Stimulated activated CD8-positive, alpha-beta memory T cell treated with anti-CD3 and anti-CD28 coated beads, Interleukin-4, amount 100 ng/mL, for 48 hours (primary cell): ENCODE measurements around the gene NMRK2.
"Not testable (repeated sequence)": the region's sequence is repeated elsewhere in the genome, so short reads cannot be mapped to it uniquely, and the experiment has no call there.

Experiments
- DNase-seq: peaks from one replicate; pipeline ENCODE4 v3.0.0-alpha.2; 2020

Gene NMRK2

GRCh38 chr19:3966051-3967017 lies 33.5 kb downstream of the NMRK2 start:
- DNase-seq = no peak

GRCh38 chr19:3967983-3968382 lies 35.1 kb downstream of the NMRK2 start:
- DNase-seq = not testable (repeated sequence)

DNA sequence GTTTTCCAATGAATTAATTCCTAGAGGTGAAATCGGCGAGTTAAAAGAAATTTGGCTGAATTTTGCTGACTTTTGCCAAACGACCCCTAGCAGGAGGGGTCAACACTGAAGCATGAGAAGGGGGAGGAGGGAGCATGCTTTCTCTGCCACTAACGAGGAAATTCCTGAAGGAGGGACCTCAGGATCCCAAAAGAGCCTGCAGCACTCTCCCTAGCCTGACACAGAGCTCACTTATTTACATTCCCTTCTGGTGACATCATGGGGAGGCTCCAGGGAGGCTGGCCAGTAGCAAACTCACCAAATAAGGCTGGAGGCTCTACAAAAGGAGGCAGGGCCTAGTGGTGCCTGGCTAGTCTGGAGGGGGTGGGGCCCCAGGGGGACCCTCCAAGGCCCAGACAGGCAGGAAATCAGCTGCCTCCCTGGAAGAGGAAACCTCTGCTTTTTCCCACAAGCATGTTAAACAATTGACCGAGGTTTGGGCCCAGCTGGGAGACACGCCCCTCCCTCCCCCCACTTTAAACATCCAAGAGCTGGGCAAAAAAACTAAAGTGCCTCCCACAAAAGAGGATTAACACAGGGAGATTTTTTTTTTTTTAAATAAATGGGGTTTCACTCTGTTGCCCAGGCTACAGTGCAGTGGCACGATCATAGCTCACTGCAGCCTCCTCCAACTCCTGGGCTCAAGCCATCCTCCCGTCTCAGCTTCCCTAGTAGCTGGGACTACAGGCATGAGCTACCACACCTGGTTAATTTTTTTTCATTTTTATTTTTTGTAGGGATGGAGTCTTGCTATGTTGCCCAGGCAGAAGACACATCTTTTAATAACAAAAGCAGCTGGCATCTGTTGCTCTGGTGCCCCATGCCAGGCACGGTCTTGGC lies 35.9 kb downstream of the NMRK2 start:
- DNase-seq = no peak

DNA sequence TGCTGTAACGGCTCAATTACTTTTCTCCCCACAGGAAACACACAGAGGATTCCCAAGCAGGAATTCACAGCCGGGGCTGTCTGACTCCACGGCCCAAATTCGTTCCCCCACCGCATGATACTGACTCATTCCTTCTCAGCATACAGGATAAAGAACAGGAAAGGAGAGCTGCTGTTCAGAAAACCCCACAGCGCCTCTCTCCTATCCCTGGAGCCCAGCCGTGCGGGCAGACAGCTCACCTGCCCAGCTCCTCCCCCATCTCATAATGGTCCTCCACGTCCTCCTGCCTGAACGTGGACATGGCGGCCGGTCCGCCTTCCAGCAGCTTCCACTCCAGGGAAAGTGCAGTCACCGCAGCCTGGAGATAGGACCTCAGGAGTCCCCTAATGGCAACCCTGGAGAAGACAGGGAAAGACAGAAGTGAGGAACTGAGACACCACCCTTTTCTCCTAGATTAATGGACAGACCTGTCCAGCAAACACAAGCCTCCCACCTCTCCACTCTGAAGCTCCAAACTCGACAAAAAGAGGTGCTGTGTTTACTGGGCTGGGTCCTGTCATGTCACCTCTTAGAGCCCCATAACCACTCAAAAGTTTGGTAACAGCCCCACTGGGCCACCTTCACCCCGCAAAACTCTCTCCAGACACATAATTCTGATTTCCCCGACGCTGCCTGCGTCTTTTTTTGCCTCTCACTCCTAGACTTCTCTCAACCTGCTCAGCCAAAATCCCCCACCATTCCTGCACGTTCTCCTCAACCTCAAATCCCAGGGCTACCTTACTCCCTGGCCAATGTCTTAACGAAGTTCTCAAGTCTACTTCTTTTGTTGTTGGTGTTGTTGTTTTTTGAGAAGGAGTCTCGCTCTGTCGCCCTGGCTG lies 36.8 kb downstream of the NMRK2 start:
- DNase-seq = no peak

- DNase-seq = no peak
Observed at GRCh38 chr19:3970313-3970807, 37.5 kb downstream of the NMRK2 start.

- peak; percentile 97 for DNase-seq
Observed at GRCh38 chr19:3970808-3971598, 38.1 kb downstream of the NMRK2 start, which contains the start of gene DAPK3. DAPK3 (minus strand) TSS chr19:3971099; CDS start chr19:3969735, 1,364 bp downstream.

GRCh38 chr19:3975144-3975543 lies 42.3 kb downstream of the NMRK2 start:
- DNase-seq = no peak

GRCh38 chr19:3975637-3976087 lies 42.8 kb downstream of the NMRK2 start:
- DNase-seq = peak; percentile 33

GRCh38 chr19:3976495-3977241 lies 43.8 kb downstream of the NMRK2 start:
- DNase-seq = peak; percentile 54

DNA sequence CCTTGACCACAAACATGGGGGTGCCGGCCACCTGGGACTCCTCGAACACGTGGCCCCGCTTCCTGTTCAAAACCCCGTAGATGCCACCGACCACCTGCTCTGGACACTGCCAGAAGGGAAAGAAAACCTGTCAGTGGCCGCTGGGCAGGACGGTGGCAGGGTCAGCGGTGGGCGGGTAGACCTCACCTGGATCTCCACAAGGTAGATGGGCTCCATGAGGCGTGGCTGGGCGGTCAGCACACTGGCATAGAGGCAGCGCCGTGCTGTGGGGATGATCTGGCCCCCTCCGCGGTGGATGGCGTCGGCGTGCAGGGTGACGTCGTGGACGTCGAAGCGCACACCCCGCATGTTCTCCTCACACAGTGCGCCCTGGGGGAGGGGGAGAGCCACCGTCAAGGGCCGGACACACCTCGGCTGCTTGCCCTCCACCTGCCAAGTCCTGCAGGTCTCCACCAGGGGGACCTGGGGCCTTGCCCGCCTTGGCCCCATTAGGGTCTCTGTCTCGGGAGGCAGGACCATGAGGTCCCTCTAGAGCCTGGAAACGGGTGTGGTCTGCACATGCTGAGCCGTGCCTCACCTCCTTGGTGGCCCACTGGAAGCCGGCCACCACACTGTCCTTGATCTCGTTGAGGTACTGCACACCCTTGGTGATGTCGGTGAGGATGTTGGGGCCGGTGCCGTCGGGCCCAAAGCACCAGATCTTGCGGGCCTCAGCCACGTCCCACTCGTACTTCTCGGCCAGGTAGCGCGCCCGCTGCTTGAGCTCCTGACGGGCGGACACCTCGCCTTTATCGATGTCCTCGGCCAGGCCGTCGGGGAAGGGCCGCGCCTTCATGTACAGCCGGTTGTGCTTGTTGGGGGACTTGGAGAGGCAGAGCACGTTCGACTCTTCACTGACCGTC lies 44.6 kb downstream of the NMRK2 start:
- peak; percentile 37 for DNase-seq

DNA sequence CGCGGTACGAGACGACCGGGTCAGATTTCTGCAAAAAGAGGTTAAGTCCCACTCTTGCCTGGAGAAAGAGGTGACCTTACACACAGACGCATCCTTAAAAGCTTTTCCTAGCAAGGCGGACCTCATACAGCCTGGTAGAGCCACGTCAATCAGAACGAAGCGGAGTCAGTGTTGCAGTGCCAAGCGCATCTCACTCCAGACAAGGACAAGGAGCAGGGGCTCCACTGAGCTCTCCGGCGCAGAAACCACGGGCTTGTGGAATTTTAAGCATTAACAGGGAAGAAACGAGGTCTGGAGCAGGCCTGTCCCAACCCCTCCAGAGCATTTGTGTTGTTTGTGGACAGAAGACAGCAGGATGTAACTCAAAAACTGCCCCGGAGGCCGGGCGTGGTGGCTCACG lies 45.3 kb downstream of the NMRK2 start:
- DNase-seq = no peak

- peak; percentile 30 for DNase-seq
Observed at GRCh38 chr19:3979289-3979673, 46.4 kb downstream of the NMRK2 start.

- DNase-seq = peak; percentile 38
Observed at GRCh38 chr19:3979674-3980352, 46.9 kb downstream of the NMRK2 start.

- DNase-seq = peak; percentile 28
Observed at GRCh38 chr19:3980353-3981251, 47.7 kb downstream of the NMRK2 start.

DNA sequence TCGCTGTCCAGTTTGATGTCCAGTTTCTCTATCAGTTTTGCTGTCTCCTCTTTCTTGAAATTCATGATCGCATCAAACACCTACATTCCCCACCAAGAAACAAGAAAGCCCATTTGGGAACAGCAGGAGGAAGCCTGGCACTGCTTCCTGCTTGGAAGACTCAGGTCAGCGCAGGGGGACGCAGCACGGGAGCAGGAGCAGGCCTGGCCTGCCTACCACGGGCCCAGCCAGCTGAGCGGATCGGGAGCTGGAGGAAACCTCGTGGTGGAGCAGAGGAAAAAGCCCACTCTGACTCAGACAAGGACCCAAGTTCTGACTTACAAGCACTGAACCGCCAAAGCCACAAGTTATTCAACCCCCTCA lies 48.5 kb downstream of the NMRK2 start:
- DNase-seq = peak; percentile 32

DNA sequence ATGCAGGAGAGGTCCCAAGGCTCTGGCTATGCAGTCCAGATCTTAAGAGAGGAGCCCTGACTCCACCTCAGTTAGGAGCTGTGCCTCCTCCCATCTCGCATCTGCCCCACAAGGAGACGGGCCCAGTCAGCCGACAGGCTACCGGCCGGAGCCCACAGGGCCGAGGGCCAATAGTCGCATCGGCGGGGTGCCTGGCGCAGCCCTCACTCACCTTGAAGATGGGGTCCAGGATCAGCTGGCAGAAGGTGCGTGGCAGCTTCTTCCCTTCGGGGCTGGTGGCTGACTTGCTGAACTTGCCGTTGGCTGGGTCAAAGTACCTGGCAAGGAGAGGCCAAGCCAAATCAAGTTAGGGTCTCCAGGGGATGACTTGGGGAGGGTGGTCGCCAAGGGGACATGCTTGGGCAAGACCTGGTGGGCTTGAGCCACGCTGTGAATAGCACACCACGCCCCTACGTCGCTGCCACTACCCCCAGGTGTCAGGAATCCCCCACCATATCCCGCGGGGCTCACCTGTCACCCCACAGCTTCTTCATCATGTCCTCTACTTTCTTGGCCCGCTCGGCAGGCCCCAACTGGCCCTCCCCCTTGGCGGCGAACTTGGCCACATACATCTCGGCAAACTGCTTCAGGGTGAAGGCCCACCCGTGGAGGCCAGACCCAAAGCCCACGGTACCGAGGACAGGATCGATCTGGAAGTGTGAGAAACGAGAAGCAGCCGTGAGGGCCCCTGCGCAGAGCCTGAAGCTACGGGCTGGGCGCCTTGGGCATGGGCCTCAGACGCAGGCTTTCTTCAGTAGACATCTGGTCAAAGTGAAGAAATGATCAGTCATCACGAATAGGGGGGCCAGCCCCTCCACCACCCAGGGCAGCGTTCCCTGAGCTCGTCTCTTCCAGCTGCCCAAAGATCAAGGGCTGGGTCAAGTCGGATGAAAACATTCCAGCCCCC lies 49.1 kb downstream of the NMRK2 start:
- DNase-seq = no peak
